ENCODE data around the gene CCDC88A. TPM values are rescaled to one million over a fixed set of nuclear protein-coding genes. Genes with fewer than 3 reads are reported as not detected.

The CCDC88A gene
- total RNA-seq, 2 donors from 2014 or later: 21.5 to 26.4 TPM

DNA sequence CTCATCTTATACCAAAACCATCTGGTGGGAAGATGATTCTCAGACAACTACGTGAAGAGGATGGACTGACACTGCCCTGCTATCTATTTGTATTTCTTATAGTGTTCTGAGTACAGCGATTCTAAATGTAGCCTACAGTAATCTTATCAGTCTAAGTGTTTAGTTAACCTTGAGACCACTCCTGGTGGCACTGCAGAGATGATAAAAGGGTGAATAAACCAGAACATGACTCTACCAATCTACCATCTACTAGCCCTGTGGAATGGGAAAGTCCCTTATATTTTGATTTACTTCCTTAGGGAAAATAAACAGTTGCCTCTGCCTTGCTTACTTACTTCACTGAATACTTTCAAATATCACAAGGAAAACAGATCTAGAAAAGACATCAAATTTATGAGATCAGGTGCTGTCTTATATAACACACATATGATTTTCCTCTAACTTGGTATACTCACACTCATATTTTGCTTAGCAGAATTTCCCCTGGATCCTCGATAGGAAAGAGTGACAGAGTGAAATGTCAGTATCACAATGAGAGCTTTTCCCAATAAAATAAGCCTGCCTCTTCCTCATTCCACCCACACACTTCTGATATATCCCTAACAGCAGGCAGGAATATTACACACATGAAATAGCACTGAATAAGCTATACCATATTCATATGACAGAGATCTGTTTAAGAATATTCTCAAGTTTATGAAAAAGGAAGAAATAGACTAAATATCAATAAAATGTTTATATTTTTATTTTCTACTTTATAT, 92.0 kb downstream of the CCDC88A start:
- TF ChIP-seq, protein P1, sequence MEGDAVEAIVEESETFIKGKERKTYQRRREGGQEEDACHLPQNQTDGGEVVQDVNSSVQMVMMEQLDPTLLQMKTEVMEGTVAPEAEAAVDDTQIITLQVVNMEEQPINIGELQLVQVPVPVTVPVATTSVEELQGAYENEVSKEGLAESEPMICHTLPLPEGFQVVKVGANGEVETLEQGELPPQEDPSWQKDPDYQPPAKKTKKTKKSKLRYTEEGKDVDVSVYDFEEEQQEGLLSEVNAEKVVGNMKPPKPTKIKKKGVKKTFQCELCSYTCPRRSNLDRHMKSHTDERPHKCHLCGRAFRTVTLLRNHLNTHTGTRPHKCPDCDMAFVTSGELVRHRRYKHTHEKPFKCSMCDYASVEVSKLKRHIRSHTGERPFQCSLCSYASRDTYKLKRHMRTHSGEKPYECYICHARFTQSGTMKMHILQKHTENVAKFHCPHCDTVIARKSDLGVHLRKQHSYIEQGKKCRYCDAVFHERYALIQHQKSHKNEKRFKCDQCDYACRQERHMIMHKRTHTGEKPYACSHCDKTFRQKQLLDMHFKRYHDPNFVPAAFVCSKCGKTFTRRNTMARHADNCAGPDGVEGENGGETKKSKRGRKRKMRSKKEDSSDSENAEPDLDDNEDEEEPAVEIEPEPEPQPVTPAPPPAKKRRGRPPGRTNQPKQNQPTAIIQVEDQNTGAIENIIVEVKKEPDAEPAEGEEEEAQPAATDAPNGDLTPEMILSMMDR (IDR thresholded peaks at IDR 0.05): no peak
- DNase-seq (ENCODE audit: low spot score): no peak
- Histone ChIP-seq H3K4me3 (no peak overlapping the region), H3K4me1 (no peaks in the 10 kb centered on the region), H3K27me3 (no peaks in the 10 kb centered on the region), H3K27ac (no peak overlapping the region), H3K36me3 (peaks cover 21% of the 10 kb centered on the region), H3K9me3 (no peaks in the 10 kb centered on the region)

GRCh38 chr2:55314985-55315384, 104.7 kb downstream of the CCDC88A start:
- TF ChIP-seq, protein P1 (IDR thresholded peaks at IDR 0.05): no peak
- DNase-seq (ENCODE audit: low spot score): no peak
- no peak overlapping the region for H3K4me3 ChIP-seq
- peaks cover 31% of the 10 kb centered on the region for H3K36me3 ChIP-seq
- no peaks in the 10 kb centered on the region for H3K4me1 ChIP-seq
- H3K27ac ChIP-seq: no peak overlapping the region
- H3K27me3 ChIP-seq: no peaks in the 10 kb centered on the region
- H3K9me3 ChIP-seq: no peaks in the 10 kb centered on the region

- H3K36me3 ChIP-seq: peaks cover 25% of the 10 kb centered on the region
- H3K4me3 ChIP-seq: no peak overlapping the region
These were observed 108.2 kb downstream of the CCDC88A start for GRCh38 chr2:55311444-55311870.

GRCh38 chr2:55309446-55309845, 110.2 kb downstream of the CCDC88A start:
- Histone ChIP-seq H3K4me1 (no peaks in the 10 kb centered on the region), H3K27ac (no peak overlapping the region), H3K27me3 (no peaks in the 10 kb centered on the region), H3K36me3 (peaks cover 10% of the 10 kb centered on the region), H3K4me3 (no peak overlapping the region), H3K9me3 (no peaks in the 10 kb centered on the region)
- no peak for DNase-seq (ENCODE audit: low spot score)
- TF ChIP-seq, protein P1 (IDR thresholded peaks at IDR 0.05): no peak

More at GRCh38 chr2:55311444-55311870, 108.2 kb downstream of the CCDC88A start:
- no peak overlapping the region for H3K27ac ChIP-seq
- no peak for DNase-seq (ENCODE audit: low spot score)
- no peaks in the 10 kb centered on the region for H3K27me3 ChIP-seq
- no peaks in the 10 kb centered on the region for H3K4me1 ChIP-seq
- H3K9me3 ChIP-seq: no peaks in the 10 kb centered on the region
- TF ChIP-seq, protein P1 (IDR thresholded peaks at IDR 0.05): no peak

GRCh38 chr2:55302241-55302640, 117.4 kb downstream of the CCDC88A start:
- no peak for DNase-seq (ENCODE audit: low spot score)

More at GRCh38 chr2:55302241-55302640, 117.4 kb downstream of the CCDC88A start:
- H3K27ac ChIP-seq: no peak overlapping the region
- no peak overlapping the region for H3K4me3 ChIP-seq
- H3K9me3 ChIP-seq: no peaks in the 10 kb centered on the region
- H3K27me3 ChIP-seq: no peaks in the 10 kb centered on the region
- no peaks in the 10 kb centered on the region for H3K36me3 ChIP-seq
- H3K4me1 ChIP-seq: no peaks in the 10 kb centered on the region
- TF ChIP-seq, protein P1 (IDR thresholded peaks at IDR 0.05): no peak

Data from right atrium auricular region (tissue), 2 donors.